ENCODE measurements around the gene ACOX3.

ACOX3 gene

DNA sequence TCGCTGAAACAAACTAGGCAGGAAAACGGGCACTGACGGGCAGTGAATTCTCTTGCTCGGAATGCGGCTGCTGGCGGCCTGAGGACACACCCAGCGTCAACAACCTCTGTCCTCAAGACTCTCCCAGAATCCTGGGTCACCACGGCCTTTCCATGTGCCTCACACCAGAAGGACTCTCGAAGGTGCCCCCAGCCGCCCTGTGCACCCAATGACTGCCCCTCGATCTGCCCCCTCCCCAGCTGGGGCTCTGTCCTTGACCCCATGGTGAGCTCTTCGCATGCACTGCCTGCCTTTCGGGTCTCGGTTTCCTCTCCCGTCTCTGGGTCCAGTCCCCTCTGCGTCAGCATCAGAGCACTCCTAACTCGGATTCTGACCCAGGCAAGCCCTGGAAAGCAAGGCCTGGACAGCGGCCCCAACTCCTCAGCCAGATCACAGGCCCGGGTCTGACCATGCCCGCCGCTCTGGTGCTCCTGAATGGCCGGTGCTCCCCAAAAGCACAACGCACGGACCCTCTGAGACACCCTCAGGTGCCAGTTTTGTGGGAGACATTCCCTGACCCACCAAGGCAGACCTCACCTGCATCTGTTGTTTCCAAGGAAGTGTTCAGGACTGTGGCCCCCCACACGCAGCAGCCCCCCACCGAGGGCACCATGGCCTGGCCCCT is 56.0 kb downstream of the ACOX3 start:
- no peak for DNase-seq (ENCODE audit: low read depth)
- TF ChIP-seq, protein P1, sequence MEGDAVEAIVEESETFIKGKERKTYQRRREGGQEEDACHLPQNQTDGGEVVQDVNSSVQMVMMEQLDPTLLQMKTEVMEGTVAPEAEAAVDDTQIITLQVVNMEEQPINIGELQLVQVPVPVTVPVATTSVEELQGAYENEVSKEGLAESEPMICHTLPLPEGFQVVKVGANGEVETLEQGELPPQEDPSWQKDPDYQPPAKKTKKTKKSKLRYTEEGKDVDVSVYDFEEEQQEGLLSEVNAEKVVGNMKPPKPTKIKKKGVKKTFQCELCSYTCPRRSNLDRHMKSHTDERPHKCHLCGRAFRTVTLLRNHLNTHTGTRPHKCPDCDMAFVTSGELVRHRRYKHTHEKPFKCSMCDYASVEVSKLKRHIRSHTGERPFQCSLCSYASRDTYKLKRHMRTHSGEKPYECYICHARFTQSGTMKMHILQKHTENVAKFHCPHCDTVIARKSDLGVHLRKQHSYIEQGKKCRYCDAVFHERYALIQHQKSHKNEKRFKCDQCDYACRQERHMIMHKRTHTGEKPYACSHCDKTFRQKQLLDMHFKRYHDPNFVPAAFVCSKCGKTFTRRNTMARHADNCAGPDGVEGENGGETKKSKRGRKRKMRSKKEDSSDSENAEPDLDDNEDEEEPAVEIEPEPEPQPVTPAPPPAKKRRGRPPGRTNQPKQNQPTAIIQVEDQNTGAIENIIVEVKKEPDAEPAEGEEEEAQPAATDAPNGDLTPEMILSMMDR (IDR thresholded peaks at IDR 0.05; ENCODE audit: low read depth, low read length, missing control alignments): no peak

DNA sequence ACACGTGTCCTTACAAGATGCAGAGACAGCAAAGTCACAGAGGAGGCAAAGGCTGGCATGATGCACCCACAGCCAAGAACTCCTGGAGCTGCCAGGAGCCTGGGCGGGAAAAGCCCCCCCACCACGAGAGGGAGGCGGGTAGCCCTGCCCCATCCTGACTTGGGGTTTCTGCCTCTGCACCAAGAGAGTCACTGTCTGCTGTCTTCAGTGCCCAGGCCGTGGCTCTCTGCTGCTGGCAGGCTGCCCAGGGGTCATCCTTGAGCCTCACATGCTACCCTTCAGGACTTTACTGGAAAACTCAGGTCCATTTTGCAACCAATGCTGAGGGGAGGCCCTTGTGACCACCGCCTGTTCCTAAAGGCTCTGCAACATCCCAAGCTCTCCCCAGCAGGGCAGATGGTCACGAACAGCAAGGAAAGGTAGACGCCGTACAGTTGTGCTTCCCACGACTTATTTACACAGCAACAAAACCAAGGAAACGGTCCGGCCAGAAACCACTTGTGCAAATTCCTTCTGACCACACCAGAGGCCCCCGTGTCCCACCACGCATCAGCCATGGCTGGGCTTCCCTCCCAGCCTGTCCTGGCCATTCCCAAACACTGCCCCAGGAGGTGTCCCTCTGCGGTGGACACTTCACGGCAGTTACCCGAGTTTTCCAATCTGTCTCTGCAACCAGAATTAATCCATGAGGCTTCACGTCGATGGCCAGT is 56.9 kb downstream of the ACOX3 start:
- no peak overlapping the region for H3K4me3 ChIP-seq (ENCODE audit: low read depth, low read length)
- TF ChIP-seq, protein P1 (IDR thresholded peaks at IDR 0.05; ENCODE audit: low read depth, low read length, missing control alignments): no peak
- no peak for DNase-seq (ENCODE audit: low read depth)

More for the DNA sequence above, 56.0 kb downstream of the ACOX3 start:
- H3K4me3 ChIP-seq (ENCODE audit: low read depth, low read length): no peak overlapping the region

DNA sequence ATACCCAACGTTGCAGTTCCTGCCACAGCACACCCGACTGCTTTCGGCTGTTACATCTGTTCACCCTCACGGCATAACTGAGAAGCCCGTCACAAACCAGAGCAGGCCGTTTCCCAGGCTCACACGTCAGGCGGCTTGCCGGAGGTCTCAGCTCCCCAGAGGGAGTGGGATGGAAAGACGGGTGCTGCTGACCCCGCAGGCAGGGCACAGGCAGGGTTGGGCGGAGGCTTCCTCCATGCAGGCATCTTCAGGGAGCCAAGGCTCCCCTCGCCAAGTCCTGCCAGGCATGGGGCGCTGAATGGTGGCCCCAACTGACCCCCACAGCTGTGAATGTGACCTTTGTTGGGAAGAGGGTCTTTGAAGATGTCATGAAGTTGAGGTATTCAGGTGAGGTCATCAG is 57.5 kb downstream of the ACOX3 start:
- no peak for DNase-seq (ENCODE audit: low read depth)
- TF ChIP-seq, protein P1 (IDR thresholded peaks at IDR 0.05; ENCODE audit: low read depth, low read length, missing control alignments): no peak
- H3K4me3 ChIP-seq (ENCODE audit: low read depth, low read length): no peak overlapping the region

DNA sequence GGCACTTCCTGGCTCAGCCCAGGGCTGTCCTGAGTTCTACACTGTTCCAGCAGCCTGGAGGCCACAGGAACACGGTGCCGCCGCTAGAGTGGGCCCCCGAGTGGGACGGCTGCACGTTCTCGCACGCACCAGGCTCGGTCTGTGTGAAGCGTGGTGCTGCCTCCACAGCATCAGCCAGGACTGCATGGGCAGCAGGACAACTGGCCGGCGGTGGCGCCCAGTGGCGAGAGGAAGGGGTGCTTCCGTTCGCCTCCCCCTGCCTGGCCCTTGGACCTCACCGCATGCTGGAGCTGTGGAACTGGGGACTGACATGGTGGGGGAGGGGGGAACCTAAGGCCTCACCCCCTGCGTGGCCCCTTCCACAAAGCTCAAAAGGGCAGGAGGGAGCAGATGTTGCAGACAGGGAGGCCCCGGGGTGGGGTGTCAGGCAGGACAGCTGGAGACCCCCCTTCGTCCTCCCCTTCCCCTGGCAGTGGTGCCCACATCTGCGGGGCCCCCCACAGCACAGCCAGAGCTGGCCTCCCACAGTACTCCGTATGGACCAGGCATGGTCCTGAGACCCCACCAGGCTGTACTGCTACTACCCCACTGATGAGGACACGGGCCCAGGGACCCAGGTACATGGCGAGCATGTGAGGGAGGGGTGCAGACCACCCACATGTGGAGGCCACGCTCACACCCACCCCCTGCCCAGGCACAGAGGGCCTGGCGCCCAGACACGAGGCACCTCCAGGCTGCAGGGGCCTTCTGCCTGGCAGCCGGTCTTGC is 58.5 kb downstream of the ACOX3 start:
- no peak overlapping the region for H3K4me3 ChIP-seq (ENCODE audit: low read depth, low read length)
- DNase-seq (ENCODE audit: low read depth): no peak
- TF ChIP-seq, protein P1 (IDR thresholded peaks at IDR 0.05; ENCODE audit: low read depth, low read length, missing control alignments): no peak

DNA sequence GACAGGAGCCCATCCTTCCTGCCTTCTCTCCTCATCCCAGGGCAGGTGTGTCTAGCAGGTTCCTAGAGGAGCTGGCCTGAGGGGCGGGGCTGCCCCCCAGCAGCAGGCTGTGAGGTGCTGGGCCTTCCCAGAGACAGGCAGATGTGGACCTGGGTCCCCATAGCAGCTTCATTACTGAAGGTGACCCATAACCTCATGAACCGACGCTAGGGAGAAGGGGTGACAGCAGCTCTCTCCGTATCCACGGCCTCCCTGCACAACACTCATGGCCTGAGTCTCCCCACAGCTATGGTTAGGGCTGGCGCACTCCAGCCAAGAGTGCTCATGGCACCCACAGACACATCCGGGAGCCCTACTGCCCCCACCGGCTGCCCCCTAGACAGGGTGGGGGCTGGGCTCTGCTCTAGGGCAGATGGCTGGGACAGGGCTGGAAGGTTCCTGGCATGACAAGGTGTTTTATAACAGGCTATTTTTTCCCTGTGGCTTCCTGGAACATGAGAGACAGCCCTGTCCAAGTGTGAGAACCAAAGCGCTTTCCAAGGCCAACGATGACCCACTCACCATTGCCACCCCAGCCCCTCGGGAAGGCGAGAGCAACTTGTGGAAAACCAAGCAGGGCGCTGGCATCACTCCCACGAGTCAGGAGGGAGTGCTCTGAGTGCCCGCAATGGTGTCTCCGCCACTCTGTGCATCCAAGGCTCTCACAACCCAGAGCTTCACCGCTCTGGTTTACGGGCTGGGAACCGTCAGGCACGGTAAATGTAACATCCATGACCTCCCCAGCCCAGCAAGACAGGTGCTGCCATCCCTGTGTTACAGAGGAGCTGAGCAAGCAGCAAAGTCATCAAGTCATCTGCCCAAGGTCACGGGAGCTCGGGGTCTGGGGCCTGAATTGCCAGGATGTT is 59.8 kb downstream of the ACOX3 start:
- no peak overlapping the region for H3K4me3 ChIP-seq (ENCODE audit: low read depth, low read length)
- DNase-seq (ENCODE audit: low read depth): no peak
- TF ChIP-seq, protein P1 (IDR thresholded peaks at IDR 0.05; ENCODE audit: low read depth, low read length, missing control alignments): no peak

DNA sequence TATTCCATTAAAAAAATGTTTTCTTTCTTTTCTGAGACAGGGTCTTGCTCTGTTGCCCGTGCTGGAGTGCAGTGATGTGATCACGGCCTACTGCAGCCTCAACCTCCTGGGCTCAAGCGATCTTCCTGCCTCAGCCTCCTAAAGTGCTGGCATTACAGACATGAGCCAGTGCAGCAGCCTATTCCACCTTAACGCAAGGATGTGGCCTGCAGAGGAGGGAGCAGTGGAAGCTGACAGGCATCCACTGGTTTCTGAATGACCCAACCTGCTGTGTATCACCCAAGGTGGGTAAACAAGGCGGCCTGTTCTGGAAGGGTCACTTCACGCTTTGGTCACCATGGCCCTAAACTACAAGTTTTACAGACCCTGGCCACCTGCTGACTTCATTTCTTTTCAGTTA is 60.8 kb downstream of the ACOX3 start:
- TF ChIP-seq, protein P1 (IDR thresholded peaks at IDR 0.05; ENCODE audit: low read depth, low read length, missing control alignments): no peak
- DNase-seq (ENCODE audit: low read depth): no peak
- no peak overlapping the region for H3K4me3 ChIP-seq (ENCODE audit: low read depth, low read length)
